ENCODE data around the gene GARRE1. TPM values are rescaled to one million over a fixed set of nuclear protein-coding genes. Genes with fewer than 3 reads are reported as not detected.

Gene GARRE1
- total RNA-seq, 1 experiment from 2014 or later, result 23.3 TPM

DNA sequence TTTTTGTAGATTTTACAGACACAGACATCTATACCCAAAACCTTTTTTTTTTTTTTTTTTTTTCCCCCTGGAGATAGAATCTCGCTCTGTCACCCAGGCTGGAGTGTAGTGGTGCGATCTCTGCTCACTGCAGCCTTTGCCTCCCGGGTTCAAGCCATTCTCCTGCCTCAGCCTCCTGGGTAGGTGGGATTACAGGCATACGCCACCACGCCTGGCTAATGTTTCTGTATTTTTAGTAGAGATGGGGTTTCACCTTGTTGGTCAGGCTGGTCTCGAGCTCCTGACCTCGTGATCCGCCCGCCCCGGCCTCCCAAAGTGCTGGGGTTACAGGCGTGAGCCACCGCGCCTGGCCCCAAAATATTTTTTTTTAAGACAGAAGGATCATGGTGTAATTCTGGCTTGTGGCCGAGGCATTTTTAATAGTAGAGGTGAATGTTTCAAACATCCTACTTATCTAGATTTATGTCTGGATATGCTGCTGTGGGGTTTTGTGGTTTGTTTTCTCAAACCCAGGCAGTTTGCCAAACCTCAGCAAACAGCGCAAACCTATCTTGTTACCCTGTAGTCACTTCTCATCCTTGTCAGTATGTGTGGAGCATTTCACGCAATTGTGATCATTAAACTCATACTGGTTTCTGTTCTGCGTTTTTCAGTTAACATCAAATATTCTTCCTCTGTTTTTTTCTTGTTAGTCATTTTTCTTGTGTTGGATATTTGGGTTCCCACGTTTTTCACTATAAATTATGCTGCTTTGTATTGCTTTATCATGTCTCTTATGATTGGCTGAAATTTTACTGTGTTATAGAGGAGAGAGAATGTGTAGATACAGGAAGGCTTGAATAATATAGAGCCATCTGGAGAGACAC lies 36.2 kb upstream of the GARRE1 start:
- H2AFZ ChIP-seq, result no peak overlapping the region
- intact Hi-C loops (cut with micrococcal nuclease; ENCODE audit: unreplicated experiment), result loop anchor here (1.0 to 2.0 kb wide), 2 partner anchors 15 to 45 kb away; partner anchors contain the start of gene LSM14A
- peaks cover 84% of the 10 kb centered on the region for H4K20me1 ChIP-seq (ENCODE audit: insufficient read depth)
- peak overlapping the region; percentile 37; the same call in 1 of the 2 replicates for H3K4me2 ChIP-seq
- DNase-seq, result peak; percentile 77 to 94
- H3K27me3 ChIP-seq (ENCODE audit: insufficient read depth, low read depth), result no peaks in the 10 kb centered on the region
- CTCF ChIA-PET, result interaction anchor here (0.6 kb wide), 1 partner anchor 20 kb away, joined by 5 read pairs; no protein-coding TSS in a partner anchor
- BruUV-seq (replicated peaks), result no TSS peak
- no peaks in the 10 kb centered on the region for H3K9me3 ChIP-seq (ENCODE audit: insufficient read depth, low read depth)
- peaks cover 38% of the 10 kb centered on the region for H3F3A ChIP-seq (ENCODE audit: insufficient read depth, low read depth)
- TF ChIP-seq, protein P1, sequence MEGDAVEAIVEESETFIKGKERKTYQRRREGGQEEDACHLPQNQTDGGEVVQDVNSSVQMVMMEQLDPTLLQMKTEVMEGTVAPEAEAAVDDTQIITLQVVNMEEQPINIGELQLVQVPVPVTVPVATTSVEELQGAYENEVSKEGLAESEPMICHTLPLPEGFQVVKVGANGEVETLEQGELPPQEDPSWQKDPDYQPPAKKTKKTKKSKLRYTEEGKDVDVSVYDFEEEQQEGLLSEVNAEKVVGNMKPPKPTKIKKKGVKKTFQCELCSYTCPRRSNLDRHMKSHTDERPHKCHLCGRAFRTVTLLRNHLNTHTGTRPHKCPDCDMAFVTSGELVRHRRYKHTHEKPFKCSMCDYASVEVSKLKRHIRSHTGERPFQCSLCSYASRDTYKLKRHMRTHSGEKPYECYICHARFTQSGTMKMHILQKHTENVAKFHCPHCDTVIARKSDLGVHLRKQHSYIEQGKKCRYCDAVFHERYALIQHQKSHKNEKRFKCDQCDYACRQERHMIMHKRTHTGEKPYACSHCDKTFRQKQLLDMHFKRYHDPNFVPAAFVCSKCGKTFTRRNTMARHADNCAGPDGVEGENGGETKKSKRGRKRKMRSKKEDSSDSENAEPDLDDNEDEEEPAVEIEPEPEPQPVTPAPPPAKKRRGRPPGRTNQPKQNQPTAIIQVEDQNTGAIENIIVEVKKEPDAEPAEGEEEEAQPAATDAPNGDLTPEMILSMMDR (conservative IDR thresholded peaks at IDR 0.05), result no peak
- no peak for TF ChIP-seq EZH2 (IDR thresholded peaks at IDR 0.05; ENCODE audit: low read depth)
- 0 out of 2 replicates have a peak overlapping the region, but pooled peaks have one; percentile 16 for H3K27ac ChIP-seq
- no peak overlapping the region for H3K4me3 ChIP-seq
- peaks cover 3% of the 10 kb centered on the region; the same call in 1 of the 2 replicates for H3K79me2 ChIP-seq (ENCODE audit: low read depth)
- POLR2A ChIA-PET (ENCODE audit: unreplicated experiment), result no interaction called here
- H3K4me1 ChIP-seq (replicated peaks; ENCODE audit: insufficient read depth), result peaks cover 11% of the 10 kb centered on the region
- peaks cover 31% of the 10 kb centered on the region for H3K36me3 ChIP-seq (ENCODE audit: low read depth)
- H3K9me2 ChIP-seq (ENCODE audit: insufficient read depth), result no peaks in the 10 kb centered on the region

DNA sequence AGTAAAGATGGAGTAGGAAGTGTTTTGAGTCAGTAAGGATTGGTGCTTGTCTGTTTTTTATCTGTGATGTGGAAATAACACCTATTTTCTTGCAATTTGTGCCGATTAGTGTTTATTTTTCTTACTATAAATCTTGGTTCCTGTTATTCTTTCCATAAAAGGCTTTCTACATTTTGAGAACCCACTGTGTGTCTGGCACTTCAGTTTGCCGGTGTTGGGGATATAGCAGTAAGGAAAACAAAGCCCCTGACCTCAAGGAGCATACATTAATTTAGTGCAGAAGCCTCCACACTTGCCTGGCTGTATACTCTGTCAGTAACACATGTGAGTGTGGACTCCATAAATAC lies 35.6 kb upstream of the GARRE1 start:
- H3K4me2 ChIP-seq, result peak overlapping the region; percentile 37; the same call in 1 of the 2 replicates
- no TSS peak for BruUV-seq (replicated peaks)
- 0 out of 2 replicates have a peak overlapping the region, but pooled peaks have one; percentile 16 for H3K27ac ChIP-seq
- no peaks in the 10 kb centered on the region for H3K27me3 ChIP-seq (ENCODE audit: insufficient read depth, low read depth)
- CTCF ChIA-PET, result no interaction called here
- peaks cover 84% of the 10 kb centered on the region for H4K20me1 ChIP-seq (ENCODE audit: insufficient read depth)
- no peak for TF ChIP-seq EZH2 (IDR thresholded peaks at IDR 0.05; ENCODE audit: low read depth)
- TF ChIP-seq, protein P1 (conservative IDR thresholded peaks at IDR 0.05), result no peak
- peaks cover 38% of the 10 kb centered on the region for H3F3A ChIP-seq (ENCODE audit: insufficient read depth, low read depth)
- peaks cover 11% of the 10 kb centered on the region for H3K4me1 ChIP-seq (replicated peaks; ENCODE audit: insufficient read depth)
- no peak overlapping the region for H3K4me3 ChIP-seq
- no peaks in the 10 kb centered on the region for H3K9me3 ChIP-seq (ENCODE audit: insufficient read depth, low read depth)
- intact Hi-C loops (cut with micrococcal nuclease; ENCODE audit: unreplicated experiment), result loop anchor here (1.0 to 2.0 kb wide), 2 partner anchors 15 to 46 kb away; partner anchors contain the start of gene LSM14A
- no peak for DNase-seq
- H2AFZ ChIP-seq, result no peak overlapping the region
- H3K79me2 ChIP-seq (ENCODE audit: low read depth), result peaks cover 4% of the 10 kb centered on the region; the same call in 1 of the 2 replicates
- H3K36me3 ChIP-seq (ENCODE audit: low read depth), result peaks cover 36% of the 10 kb centered on the region
- H3K9me2 ChIP-seq (ENCODE audit: insufficient read depth), result no peaks in the 10 kb centered on the region
- POLR2A ChIA-PET (ENCODE audit: unreplicated experiment), result no interaction called here

DNA sequence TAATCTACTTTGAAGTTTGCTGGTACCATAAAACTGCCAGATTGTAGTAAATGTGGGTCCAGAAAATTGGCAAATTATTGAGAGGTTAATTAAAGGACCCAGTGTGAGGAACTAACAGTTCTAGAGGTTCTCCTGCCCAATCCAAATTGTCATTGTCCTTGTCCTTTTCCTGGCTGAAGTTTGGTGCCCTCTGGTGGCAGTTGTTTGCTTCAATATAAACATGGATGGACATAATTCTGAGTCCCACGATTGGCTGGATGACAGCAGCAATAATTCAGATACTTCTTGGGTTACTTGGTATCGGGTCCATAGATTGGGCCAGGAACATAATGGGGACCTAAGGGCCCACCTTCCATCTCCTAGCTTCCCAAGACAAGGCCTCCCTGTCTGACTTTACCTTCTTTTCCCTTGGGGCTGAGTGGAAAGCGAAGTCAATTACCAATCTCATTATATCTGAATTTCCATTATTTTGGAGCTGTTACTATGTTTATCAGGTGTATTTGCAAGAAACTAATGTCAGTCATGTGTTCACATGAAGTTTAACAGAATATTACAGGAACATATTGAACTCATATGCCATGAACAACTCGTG lies 33.8 kb upstream of the GARRE1 start:
- Histone ChIP-seq H3K27me3 (ENCODE audit: insufficient read depth, low read depth) (no peaks in the 10 kb centered on the region), H3K4me2 (no peak overlapping the region), H3K27ac (no peak overlapping the region), H3K4me3 (no peak overlapping the region), H3K4me1 (replicated peaks; ENCODE audit: insufficient read depth) (peaks cover 24% of the 10 kb centered on the region), H2AFZ (no peak overlapping the region), H3F3A (ENCODE audit: insufficient read depth, low read depth) (peaks cover 38% of the 10 kb centered on the region), H4K20me1 (ENCODE audit: insufficient read depth) (peaks cover 86% of the 10 kb centered on the region), H3K79me2 (ENCODE audit: low read depth) (peaks cover 4% of the 10 kb centered on the region; the same call in 1 of the 2 replicates), H3K9me3 (ENCODE audit: insufficient read depth, low read depth) (no peaks in the 10 kb centered on the region), H3K9me2 (ENCODE audit: insufficient read depth) (no peaks in the 10 kb centered on the region), H3K36me3 (ENCODE audit: low read depth) (peaks cover 52% of the 10 kb centered on the region)
- no TSS peak for BruUV-seq (replicated peaks)
- ChIA-PET CTCF (interaction anchor here (0.7 kb wide), 1 partner anchor 12 kb away, joined by 14 read pairs; no protein-coding TSS in a partner anchor), POLR2A (ENCODE audit: unreplicated experiment) (no interaction called here)
- peak in 1 of 2 experiments; percentile 40 for DNase-seq
- intact Hi-C loops (cut with micrococcal nuclease; ENCODE audit: unreplicated experiment), result no loop called here
- TF ChIP-seq, protein P1 (conservative IDR thresholded peaks at IDR 0.05), result peak; percentile 85
- no peak for TF ChIP-seq EZH2 (IDR thresholded peaks at IDR 0.05; ENCODE audit: low read depth)
